ENCODE results near the gene TNFSF10.

DNA sequence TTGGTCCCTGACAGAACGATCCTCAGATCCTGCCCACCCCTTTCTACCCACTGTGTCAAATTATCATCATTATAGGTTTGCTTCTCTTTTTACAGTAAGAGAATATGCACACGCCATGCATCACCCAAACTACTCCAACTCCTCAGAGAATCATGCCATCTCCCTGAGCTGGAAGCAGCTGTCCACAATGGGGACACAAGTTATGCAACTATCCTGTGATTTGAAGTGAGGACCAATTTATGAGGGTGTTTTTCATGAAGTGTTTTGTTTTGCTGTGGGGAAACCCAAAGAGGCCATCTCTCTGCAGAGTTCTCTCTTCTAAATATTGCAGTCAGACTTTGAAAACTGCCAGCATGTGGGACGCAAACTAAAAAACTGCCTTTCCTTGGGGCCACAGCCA is 35.8 kb upstream of the TNFSF10 start:
- TF ChIP-seq EZH2phosphoT487 (IDR thresholded peaks at IDR 0.05; ENCODE audit: insufficient read depth, low read depth) (no peak), EZH2 (IDR thresholded peaks at IDR 0.05; ENCODE audit: insufficient read depth, poor library complexity, severe bottlenecking) (no peak)

Measured in GM23248 (cell line).